Measurements from ENCODE around the gene FCSK.

FCSK gene

DNA sequence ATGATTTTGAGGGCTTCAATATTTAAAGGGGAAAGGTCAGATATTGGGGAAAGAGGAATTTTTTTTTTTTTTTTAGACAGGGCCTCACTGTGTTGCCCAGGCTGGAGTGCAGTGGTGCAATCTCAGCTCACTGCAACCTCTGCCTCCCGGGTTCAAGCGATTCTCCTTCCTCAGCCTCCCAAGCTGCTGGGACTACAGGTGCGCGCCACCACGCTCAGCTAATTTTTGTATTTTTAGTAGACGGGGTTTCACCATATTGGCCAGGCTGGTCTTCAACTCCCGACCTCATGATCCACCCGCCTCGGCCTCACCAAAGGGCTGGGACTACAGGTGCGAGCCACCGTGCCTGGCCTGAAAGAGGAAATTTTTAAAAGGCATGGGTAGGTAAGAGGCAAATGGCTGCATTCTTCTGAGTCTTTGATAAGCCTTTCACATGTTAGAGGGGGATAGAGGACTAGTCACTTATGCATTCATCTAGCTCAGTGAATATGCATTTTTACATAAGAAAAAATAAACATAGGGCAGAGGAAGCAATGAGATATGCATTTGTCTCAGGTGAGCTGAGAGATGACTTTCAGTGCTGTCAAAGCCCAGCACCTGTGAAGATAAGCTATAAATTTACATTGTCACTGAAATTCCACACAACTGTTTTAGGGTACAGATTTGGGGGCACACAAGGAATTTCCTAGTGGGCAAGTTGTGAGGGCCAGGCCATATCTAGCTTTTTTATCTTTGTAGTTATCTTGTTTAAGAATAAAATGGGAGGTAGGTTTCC is 1.1 kb upstream of the FCSK start:
- DNase-seq (ENCODE audit: low read depth, low spot score): no peak

DNA sequence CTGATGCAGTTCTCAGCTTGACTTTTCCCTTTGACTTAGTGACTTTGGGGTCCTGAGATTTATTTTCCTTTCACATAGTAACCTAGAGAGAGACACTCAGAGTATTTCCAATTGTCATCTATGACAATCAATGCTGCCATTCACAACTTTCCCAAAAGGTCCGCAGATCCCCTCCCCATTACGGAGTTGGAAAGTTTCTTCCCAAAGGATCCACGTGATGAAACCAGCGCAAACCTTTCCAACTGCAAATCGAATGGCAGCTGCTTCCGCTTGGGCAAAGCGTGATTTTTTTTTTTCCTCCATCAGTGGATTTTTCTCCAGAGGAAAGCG is 538 bp upstream of the FCSK start:
- DNase-seq (ENCODE audit: low read depth, low spot score): no peak

DNA sequence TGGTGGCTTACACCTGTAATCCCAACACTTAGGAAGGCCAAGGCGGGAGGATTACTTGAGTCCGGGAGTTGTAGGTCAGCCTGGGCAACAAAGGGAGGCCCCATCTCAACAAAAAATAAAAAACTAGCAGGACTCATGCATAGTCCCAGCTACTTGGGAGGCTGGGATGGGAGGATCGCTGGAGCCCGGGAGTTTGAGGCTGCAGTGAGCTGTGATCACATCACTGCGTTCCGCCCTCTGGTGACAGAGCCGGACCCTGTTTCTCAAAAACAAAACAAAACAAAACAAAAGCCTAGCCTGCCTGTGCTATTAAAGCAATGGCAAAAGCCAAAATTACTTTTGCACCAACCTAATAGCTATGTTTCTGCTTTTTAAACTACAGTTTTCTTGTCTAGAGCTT is 1.5 kb downstream of the FCSK start:
- DNase-seq (ENCODE audit: low read depth, low spot score): no peak

DNA sequence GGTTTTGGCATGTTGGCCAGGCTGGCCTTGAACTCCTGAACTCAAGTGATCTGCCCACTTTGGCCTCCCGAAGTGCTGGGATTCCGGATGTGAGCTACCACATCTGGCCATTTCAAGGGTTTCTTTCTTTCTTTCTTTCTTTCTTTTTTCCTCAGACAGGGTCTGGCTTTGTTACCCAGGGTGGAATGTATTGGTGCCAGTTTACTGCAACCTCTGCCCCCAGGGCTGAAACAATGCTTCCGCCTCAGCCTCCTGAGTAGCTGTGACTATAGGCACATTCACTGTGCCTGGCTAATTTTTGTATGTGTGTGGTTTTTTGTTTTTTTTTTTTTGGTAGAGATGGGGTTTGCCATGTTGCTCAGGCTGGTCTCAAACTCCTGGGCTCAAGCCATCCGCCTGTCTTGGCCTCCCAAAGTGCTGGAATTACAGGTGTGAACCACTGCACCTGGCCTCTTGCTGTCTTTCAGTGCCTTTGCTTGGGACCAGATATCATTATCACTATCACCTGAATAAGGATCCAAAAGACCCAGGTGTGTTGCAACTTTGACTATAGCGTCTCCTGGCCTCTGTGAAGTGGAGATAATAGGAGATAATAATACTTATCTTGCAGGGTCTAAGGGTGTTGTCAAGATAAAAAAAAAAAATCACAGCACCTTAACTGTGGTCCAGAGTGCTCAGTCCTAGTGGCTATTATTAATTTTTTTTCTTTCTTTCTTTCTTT is 3.2 kb downstream of the FCSK start:
- no peak for DNase-seq (ENCODE audit: low read depth, low spot score)

DNA sequence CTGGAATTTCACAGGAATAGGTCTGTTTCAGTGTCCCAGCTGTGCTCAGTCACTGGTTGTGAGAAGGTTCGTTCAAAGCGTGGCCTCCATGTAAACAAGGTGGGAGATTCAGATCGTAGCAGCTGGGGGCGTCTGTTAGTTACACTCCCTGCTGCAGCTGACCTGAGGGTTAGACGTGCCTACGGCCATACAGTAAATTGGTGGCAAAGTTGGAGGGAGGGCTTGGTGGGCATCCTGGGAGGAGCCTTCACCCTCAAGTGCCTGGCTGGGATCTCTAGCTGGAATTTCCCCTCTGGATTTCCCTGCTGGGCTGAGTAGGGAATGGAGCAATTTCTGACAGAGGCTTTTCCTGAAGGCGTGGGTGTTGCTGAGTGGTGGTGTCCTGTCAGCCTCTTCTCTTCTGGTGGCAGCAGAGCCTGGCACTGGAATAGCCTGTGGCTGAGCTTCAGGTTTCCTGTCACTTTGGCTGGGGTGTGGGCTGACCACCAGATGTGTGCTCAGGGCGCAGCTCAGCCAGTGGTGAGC is 6.4 kb downstream of the FCSK start:
- no peak for DNase-seq (ENCODE audit: low read depth, low spot score)

DNA sequence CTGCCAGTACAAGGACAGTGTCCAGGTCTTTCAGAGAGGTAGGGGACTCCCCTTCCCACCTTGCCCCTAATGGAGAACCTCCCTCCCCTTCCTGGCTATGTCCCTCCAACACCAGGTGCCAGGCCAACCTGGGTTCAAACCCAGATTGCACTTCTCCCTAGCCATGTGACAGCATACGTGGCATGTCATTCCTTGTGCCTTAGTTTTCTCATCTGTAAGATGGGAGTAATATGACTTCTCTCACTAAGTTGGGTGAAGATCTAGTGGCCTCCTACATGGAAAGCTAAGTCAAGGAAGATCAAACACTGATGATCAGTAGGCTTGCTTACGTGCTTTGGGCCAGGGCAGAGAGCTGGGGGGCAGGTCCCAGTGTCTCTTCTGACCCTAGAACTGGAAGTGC is 8.8 kb downstream of the FCSK start:
- DNase-seq (ENCODE audit: low read depth, low spot score): no peak

DNA sequence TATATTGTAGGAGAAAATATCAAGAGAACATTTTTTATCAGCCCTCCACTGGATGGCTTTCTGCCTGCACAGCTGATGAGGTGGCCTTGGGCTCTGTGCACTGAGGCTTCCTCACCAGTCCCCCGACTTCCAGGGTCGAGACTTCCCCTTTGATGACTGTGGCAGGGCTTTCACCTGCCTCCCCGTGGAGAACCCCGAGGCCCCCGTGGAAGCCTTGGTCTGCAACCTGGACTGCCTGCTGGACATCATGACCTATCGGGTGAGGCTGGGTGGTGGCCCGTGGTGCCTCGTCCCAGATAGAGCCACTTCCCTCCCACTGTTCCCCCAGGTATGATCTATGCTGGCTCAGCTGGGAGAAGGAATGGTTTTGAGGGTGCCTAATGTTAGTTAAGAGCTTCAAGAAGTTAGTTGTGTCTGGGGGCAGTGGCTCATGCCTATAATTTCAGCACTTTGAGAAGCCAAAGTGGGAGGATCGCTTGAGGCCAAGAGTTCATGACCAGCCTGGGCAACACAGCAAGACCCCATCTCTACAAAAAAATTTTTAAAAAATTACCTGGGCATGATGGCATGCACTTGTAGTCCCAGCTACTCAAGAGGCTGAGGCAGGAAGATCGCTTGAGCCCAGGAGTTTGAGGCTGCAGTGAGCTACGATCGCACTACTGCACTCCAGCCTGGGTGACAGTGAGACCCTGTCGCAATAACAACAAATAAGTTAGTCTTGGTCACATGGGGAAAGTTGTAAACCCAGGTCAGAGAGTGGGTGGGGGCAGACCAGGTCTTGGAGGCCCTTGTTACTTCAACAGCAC is 11.8 kb downstream of the FCSK start:
- DNase-seq (ENCODE audit: low read depth, low spot score): no peak

DNA sequence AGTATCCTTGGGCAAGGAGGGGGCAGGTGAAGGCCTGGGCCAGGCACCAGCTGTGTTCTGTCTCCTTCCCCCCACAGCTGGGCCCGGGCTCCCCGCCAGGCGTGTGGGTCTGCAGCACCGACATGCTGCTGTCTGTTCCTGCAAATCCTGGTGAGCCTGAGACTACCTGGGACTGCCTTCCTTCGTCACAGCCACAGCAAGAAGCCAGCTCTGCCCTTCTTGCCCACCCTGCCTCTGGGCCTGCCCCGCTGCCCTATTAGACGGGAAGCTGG is 12.3 kb downstream of the FCSK start:
- no peak for DNase-seq (ENCODE audit: low read depth, low spot score)

DNA sequence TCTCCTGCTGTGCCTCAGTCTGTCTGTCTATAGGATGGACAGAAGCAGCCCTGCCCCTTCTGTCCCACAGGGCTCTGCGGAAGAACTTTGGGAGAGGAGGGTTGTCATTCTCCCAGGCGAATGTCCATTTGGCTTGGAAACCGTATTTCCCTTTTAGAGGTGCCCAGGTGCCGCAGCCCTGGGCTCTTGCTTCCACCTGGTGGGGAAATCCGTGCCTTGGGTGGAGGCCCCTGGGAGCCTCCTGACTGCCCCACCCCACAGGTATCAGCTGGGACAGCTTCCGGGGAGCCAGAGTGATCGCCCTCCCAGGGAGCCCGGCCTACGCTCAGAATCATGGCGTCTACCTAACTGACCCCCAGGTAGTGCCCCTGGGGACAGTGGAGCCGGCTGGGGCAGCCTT is 12.7 kb downstream of the FCSK start:
- no peak for DNase-seq (ENCODE audit: low read depth, low spot score)

DNA sequence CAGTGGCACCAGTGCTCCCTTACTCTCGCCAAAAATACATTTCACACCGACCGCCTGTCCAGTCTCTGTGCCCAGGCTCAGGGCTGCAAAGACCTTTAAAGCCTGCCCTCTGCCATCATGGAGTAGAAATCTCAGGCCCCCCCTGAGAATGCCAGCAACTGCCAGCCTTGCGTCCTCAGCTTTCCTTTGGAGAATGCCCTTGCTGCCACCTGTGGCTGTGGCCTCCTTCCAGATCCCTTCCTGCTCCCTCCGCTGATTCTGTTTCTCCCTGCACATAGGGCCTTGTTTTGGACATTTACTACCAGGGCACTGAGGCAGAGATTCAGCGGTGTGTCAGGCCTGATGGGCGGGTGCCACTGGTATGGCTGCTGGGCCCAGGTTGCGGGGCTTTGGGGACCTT is 13.2 kb downstream of the FCSK start:
- no peak for DNase-seq (ENCODE audit: low read depth, low spot score)

DNA sequence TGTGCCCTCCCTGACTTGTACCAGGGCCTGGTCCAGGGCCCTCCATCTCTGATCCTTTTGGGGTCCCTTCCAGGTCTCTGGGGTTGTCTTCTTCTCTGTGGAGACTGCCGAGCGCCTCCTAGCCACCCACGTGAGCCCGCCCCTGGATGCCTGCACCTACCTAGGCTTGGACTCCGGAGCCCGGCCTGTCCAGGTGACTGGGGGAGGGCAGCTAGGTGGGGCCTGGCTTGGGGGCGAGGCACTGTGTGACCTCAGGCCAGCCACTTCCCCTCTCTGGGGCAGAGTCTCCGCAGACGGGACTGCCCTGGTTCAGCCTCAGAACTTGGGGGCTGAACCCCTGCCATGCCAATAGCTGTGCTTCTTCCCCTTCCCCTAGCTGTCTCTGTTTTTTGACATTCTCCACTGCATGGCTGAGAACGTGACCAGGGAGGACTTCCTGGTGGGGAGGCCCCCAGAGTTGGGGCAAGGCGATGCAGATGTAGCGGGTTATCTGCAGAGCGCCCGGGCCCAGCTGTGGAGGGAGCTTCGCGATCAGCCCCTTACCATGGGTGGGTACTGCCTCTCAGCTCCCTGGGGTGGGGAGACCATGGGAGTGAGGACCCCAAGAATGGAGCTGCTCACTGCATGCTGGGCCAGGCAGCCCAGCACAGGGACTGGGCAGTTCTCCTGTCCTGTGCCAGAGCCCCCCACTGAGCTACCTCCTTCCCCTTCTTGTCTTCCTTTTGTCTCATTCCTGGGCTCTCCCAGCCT is 14.6 kb downstream of the FCSK start:
- no peak for DNase-seq (ENCODE audit: low read depth, low spot score)

DNA sequence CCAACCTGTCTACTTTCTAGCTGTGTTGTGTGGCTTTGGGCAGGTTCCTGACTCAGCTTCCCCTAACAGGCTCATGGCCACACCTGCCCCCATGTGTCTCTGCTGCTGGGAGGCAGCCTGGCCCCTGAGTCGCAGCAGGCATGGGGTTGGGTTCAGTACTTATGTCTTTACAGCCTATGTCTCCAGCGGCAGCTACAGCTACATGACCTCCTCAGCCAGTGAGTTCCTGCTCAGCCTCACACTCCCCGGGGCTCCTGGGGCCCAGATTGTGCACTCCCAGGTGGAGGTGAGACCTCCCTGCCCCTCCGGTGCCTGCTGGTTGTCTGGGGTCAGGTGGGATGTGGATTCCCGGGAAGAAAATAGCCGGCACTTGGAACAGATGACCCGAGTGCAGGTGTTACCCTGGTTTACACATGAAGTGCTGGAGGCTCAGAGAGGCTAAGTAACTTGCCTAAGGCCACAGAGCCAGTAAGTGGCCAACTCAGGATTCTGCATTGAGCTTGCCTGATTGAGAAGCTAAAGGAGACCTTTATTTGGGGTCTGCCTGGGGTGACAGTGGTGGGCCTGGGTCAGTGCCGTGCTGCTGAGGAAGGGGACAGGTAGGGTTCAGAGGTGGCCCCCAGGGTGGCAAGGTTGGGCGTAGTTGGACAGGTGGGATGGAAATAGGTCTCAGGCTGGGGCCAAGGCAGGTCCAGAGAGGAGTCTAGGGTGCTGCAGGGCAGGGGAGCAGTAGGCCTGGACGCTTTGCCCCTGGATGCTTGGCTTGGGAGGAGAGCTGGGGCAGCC is 15.9 kb downstream of the FCSK start:
- no peak for DNase-seq (ENCODE audit: low read depth, low spot score)

DNA sequence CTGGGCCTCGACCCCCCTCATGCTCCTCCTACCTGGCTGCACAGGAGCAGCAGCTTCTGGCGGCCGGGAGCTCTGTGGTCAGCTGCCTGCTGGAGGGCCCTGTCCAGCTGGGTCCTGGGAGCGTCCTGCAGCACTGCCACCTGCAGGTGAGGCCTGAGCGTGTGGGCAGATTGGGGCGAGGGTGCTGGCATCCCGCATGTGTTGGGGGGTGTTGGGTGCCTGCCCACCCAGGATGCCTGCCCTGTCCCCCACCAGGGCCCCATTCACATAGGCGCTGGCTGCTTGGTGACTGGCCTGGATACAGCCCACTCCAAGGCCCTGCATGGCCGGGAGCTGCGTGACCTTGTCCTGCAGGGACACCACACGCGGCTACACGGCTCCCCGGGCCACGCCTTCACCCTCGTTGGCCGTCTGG is 16.5 kb downstream of the FCSK start:
- DNase-seq (ENCODE audit: low read depth, low spot score): no peak

DNA sequence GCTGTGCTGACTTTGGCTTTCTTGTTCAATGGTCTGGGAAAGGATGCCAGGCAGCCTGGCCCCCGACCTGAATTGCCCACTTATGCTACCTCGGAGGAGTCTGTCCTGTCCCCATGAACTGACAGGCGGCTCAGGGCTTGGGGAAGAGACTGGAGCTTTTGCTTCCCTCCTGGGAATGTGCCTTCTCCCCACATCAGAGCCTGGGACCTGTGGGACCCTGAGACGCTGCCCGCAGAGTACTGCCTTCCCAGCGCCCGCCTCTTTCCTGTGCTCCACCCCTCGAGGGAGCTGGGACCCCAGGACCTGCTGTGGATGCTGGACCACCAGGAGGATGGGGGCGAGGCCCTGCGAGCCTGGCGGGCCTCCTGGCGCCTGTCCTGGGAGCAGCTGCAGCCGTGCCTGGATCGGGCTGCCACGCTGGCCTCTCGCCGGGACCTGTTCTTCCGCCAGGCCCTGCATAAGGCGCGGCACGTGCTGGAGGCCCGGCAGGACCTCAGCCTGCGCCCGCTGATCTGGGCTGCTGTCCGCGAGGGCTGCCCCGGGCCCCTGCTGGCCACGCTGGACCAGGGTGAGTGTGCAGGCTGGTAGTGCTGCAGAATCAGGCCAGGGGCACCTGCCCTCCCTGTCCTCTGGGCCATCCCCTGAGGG is 18.5 kb downstream of the FCSK start:
- no peak for DNase-seq (ENCODE audit: low read depth, low spot score)

DNA sequence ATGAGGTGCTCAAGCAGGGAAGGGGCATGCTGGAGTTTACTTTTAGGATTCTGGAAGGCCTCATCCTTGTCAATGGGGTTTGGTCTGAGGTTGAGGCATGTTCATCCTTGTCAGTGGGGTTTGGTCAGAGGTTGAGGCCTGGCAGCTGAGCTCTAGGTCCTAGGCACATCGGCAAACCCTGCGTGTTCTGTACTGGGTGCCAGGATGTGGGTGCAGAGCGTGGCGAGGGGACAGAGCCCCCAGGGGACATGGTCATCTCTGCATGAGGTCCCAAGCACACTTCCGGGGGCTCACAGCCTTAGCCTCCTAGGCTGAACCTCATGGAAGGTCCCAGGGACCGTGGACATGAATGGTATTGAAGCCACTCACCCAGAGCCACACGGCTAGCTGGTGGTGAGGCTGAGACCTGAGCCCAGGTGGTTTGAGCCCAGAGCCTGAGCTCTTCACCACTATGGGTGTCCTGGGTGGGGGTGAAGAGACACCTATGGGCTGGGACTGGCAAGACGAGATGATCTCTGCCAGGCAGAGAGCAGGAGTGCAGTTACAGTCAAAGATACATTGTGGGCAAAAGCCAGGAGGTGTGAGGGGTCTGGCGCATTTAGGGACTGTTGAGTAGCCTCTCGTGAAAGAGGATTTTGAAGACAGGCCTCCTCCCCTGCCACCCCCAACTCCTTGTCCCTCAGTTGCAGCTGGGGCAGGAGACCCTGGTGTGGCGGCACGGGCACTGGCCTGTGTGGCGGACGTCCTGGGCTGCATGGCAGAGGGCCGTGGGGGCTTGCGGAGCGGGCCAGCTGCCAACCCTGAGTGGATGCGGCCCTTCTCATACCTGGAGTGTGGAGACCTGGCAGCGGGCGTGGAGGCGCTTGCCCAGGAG is 19.3 kb downstream of the FCSK start:
- no peak for DNase-seq (ENCODE audit: low read depth, low spot score)

DNA sequence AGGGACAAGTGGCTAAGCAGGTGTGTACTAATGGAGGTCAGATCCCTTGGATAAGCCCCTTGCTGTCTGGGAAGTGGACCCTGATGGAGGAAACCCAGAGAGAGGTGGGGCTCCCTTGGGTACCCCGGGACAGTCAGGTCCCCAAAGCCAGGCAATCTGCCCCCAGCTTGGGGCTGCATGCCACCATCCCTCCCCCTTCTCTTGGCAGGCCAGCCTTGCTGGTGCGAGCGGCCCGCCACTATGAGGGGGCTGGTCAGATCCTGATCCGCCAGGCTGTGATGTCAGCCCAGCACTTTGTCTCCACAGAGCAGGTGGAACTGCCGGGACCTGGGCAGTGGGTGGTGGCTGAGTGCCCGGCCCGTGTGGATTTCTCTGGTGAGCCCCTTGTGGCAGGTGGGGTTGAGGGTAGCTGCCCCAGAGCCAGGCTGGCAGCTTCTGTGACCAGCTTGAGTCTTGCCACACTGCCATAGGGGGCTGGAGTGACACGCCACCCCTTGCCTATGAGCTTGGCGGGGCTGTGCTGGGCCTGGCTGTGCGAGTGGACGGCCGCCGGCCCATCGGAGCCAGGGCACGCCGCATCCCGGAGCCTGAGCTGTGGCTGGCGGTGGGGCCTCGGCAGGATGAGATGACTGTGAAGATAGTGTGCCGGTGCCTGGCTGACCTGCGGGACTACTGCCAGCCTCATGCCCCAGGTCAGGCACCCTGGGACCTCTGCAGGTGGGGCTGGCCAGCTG is 20.1 kb downstream of the FCSK start:
- DNase-seq (ENCODE audit: low read depth, low spot score): no peak

DNA sequence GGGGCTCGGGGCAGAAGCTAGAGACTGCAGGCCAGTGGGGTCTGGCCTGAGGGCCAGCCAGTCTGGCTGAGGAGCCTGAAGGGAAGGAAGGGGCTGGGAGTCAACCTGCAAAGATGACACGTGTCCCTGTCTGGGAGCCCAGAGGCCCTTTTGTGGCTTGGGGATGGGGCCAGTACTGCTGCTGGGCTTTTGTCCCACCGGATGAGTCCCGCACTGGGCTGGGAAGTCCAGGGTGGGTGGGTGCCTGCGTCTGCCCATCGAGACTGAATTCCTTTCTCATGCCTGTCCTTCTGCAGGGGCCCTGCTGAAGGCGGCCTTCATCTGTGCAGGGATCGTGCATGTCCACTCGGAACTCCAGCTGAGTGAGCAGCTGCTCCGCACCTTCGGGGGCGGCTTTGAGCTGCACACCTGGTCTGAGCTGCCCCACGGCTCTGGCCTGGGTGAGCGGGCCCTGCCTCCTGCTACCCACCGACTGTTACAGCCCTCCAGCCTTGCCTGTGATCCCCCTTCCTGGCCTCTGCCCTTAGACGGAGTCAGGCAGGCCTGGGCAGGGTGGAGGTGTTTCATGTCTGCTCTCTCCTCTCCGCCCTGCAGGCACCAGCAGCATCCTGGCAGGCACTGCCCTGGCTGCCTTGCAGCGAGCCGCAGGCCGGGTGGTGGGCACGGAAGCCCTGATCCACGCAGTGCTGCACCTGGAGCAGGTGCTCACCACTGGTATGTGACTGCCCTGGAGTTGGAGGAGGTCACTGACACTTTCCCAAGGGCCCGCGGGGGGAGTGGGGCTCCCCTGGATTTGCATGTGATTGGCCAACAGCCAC is 20.9 kb downstream of the FCSK start:
- DNase-seq (ENCODE audit: low read depth, low spot score): no peak

Measured in iPS DF 19.7 (cell line).